ENCODE measurements around the gene NTM.

DNA sequence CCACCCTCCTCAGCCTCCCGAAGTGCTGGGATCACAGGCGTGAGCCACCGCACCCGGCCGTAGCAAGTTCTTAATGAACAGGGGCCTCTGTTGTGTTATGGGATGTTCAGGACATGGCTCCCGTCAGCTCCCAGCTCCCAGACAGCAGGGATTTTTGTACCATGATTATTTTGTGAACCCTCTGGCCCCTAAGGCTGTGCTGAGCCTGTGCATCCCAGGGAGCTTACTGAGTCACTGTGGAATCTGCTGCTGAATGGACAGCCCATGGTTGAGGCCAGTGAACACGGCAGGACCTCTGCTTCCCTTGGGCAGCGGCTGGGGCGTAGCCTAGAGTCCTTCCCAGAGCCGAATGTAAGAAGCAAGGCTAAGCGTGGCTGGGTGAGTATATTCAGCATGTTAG lies 245.2 kb downstream of the NTM start:
- TF ChIP-seq, protein P1, sequence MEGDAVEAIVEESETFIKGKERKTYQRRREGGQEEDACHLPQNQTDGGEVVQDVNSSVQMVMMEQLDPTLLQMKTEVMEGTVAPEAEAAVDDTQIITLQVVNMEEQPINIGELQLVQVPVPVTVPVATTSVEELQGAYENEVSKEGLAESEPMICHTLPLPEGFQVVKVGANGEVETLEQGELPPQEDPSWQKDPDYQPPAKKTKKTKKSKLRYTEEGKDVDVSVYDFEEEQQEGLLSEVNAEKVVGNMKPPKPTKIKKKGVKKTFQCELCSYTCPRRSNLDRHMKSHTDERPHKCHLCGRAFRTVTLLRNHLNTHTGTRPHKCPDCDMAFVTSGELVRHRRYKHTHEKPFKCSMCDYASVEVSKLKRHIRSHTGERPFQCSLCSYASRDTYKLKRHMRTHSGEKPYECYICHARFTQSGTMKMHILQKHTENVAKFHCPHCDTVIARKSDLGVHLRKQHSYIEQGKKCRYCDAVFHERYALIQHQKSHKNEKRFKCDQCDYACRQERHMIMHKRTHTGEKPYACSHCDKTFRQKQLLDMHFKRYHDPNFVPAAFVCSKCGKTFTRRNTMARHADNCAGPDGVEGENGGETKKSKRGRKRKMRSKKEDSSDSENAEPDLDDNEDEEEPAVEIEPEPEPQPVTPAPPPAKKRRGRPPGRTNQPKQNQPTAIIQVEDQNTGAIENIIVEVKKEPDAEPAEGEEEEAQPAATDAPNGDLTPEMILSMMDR (optimal IDR thresholded peaks at IDR 0.05 in 1 of 3, IDR thresholded peaks at IDR 0.05 in 1 of 3, conservative IDR thresholded peaks at IDR 0.05 in 1 of 3; ENCODE audit: extremely low read depth in 1 of 3, insufficient read depth in 2 of 3, low read length in 3 of 3), result no peak
- TF ChIP-seq EZH2 (IDR thresholded peaks at IDR 0.05; ENCODE audit: low read length), result no peak
